Measurements from ENCODE around the gene TBC1D1.

TBC1D1 gene

GRCh38 chr4:38178392-38178995, 287.6 kb downstream of the TBC1D1 start:
- H3K4me3 Mint-ChIP-seq = no peak overlapping the region
- H3K27me3 Mint-ChIP-seq = peaks cover 10% of the 10 kb centered on the region
- no peaks in the 10 kb centered on the region for H3K9me3 Mint-ChIP-seq
- no peak overlapping the region for H3K27ac Mint-ChIP-seq
- peaks cover 2% of the 10 kb centered on the region for H3K36me3 Mint-ChIP-seq
- CTCF ChIA-PET = interaction anchor here (0.8 to 8.8 kb wide), 17 partner anchors 15 to 557 kb away, joined by 3 to 141 read pairs (median 6); no protein-coding TSS in a partner anchor
- peaks cover 62% of the 10 kb centered on the region for H3K4me1 Mint-ChIP-seq
- DNase-seq = no peak

GRCh38 chr4:38179690-38180377, 288.9 kb downstream of the TBC1D1 start:
- CTCF ChIA-PET = interaction anchor here (0.6 to 8.8 kb wide), 41 partner anchors 9 to 681 kb away, joined by 3 to 141 read pairs (median 5); partner anchors contain the start of genes TLR1 and TLR10
- Mint-ChIP-seq H3K4me3 (no peak overlapping the region), H3K27ac (peak overlapping the region; percentile 3), H3K4me1 (peaks cover 54% of the 10 kb centered on the region), H3K36me3 (peaks cover 2% of the 10 kb centered on the region), H3K9me3 (no peaks in the 10 kb centered on the region), H3K27me3 (peaks cover 5% of the 10 kb centered on the region)
- peak; percentile 79 for DNase-seq

- DNase-seq = no peak
- Mint-ChIP-seq H3K9me3 (no peaks in the 10 kb centered on the region), H3K4me3 (no peak overlapping the region), H3K4me1 (peaks cover 49% of the 10 kb centered on the region), H3K36me3 (no peaks in the 10 kb centered on the region), H3K27me3 (no peaks in the 10 kb centered on the region), H3K27ac (no peak overlapping the region)
- CTCF ChIA-PET = interaction anchor here (0.7 to 8.8 kb wide), 34 partner anchors 9 to 681 kb away, joined by 3 to 141 read pairs (median 5); partner anchors contain the start of genes TLR1 and TLR10
These were observed 289.6 kb downstream of the TBC1D1 start for GRCh38 chr4:38180456-38180855.

- CTCF ChIA-PET = interaction anchor here (0.9 to 8.8 kb wide), 12 partner anchors 27 to 680 kb away, joined by 3 to 141 read pairs (median 10); no protein-coding TSS in a partner anchor
- H3K27ac Mint-ChIP-seq = no peak overlapping the region
- peaks cover 45% of the 10 kb centered on the region for H3K4me1 Mint-ChIP-seq
These were observed 290.4 kb downstream of the TBC1D1 start for GRCh38 chr4:38181286-38181685.

GRCh38 chr4:38182334-38182998, 291.6 kb downstream of the TBC1D1 start:
- Mint-ChIP-seq H3K4me3 (no peak overlapping the region), H3K27ac (no peak overlapping the region), H3K9me3 (no peaks in the 10 kb centered on the region), H3K4me1 (peaks cover 33% of the 10 kb centered on the region), H3K36me3 (no peaks in the 10 kb centered on the region), H3K27me3 (no peaks in the 10 kb centered on the region)
- CTCF ChIA-PET = interaction anchor here (1.7 to 8.8 kb wide), 4 partner anchors 114 to 511 kb away, joined by 3 to 141 read pairs (median 28); no protein-coding TSS in a partner anchor
- DNase-seq = no peak

More at GRCh38 chr4:38181286-38181685, 290.4 kb downstream of the TBC1D1 start:
- Mint-ChIP-seq H3K9me3 (no peaks in the 10 kb centered on the region), H3K27me3 (no peaks in the 10 kb centered on the region), H3K4me3 (no peak overlapping the region), H3K36me3 (no peaks in the 10 kb centered on the region)
- no peak for DNase-seq

GRCh38 chr4:38184404-38184803, 293.5 kb downstream of the TBC1D1 start:
- Mint-ChIP-seq H3K27ac (no peak overlapping the region), H3K27me3 (no peaks in the 10 kb centered on the region), H3K36me3 (no peaks in the 10 kb centered on the region), H3K9me3 (no peaks in the 10 kb centered on the region), H3K4me3 (no peak overlapping the region), H3K4me1 (peaks cover 16% of the 10 kb centered on the region)
- no peak for DNase-seq
- CTCF ChIA-PET = interaction anchor here (0.6 to 8.8 kb wide), 6 partner anchors 11 to 547 kb away, joined by 3 to 141 read pairs (median 4); no protein-coding TSS in a partner anchor

- Mint-ChIP-seq H3K4me3 (no peak overlapping the region), H3K27me3 (peaks cover 3% of the 10 kb centered on the region), H3K36me3 (no peaks in the 10 kb centered on the region), H3K27ac (no peak overlapping the region), H3K4me1 (peaks cover 6% of the 10 kb centered on the region), H3K9me3 (no peaks in the 10 kb centered on the region)
- CTCF ChIA-PET = interaction anchor here (8.8 kb wide), 1 partner anchor 491 kb away, joined by 141 read pairs; no protein-coding TSS in a partner anchor
- DNase-seq = no peak
These were observed 294.7 kb downstream of the TBC1D1 start for GRCh38 chr4:38185406-38186144.

- H3K27ac Mint-ChIP-seq = no peak overlapping the region
- no peak overlapping the region for H3K4me3 Mint-ChIP-seq
- no peak for DNase-seq
- H3K36me3 Mint-ChIP-seq = no peaks in the 10 kb centered on the region
- H3K4me1 Mint-ChIP-seq = no peaks in the 10 kb centered on the region
- CTCF ChIA-PET = no interaction called here
- H3K27me3 Mint-ChIP-seq = peaks cover 20% of the 10 kb centered on the region
- no peaks in the 10 kb centered on the region for H3K9me3 Mint-ChIP-seq
These were observed 297.3 kb downstream of the TBC1D1 start for GRCh38 chr4:38188136-38188535.

- no peak for DNase-seq
- CTCF ChIA-PET = interaction anchor here (1.6 kb wide), 1 partner anchor 9 kb away, joined by 5 read pairs; no protein-coding TSS in a partner anchor
- no peaks in the 10 kb centered on the region for H3K9me3 Mint-ChIP-seq
- H3K27me3 Mint-ChIP-seq = peaks cover 20% of the 10 kb centered on the region
- H3K4me3 Mint-ChIP-seq = no peak overlapping the region
- H3K4me1 Mint-ChIP-seq = no peaks in the 10 kb centered on the region
- no peak overlapping the region for H3K27ac Mint-ChIP-seq
- H3K36me3 Mint-ChIP-seq = no peaks in the 10 kb centered on the region
These were observed 297.8 kb downstream of the TBC1D1 start for GRCh38 chr4:38188631-38189101.

Data from activated naive CD4-positive, alpha-beta T cell treated with anti-CD3 and anti-CD28 coated beads, Interleukin-2, amount 10 ng/mL, durations not matched to agents 7 days and 5 days (primary cell).